B cell (primary cell): ENCODE data around the gene GOLPH3. TPM values are rescaled to one million over a fixed set of nuclear protein-coding genes. Genes with fewer than 3 reads are reported as not detected.

Source experiments
- ATAC-seq: fragments of 200-7000 bp; cut with Tn5 transposase; one replicate; pipeline ENCODE4 v1.10.0; 2021; ENCODE audit warnings: low read depth, mild to moderate bottlenecking, moderate number of reproducible peaks, moderate library complexity
- CTCF ChIA-PET: fragments of 350-600 bp; sonication (Branson Sonifier 250); formaldehyde crosslinking; loops from one replicate; lab custom pipeline; 2021; ENCODE audit warnings: antibody characterized with exemption, inconsistent platforms; lab: Charles Lee
- POLR2A ChIA-PET: fragments of 350-600 bp; sonication (Branson Sonifier 250); formaldehyde crosslinking; loops from one replicate; lab custom pipeline; 2021; ENCODE audit warnings: antibody characterized with exemption; lab: Charles Lee
- DNase-seq: peaks from one replicate; pipeline ENCODE4 v3.0.0; 2013
- H2AFZ ChIP-seq: 2 replicates; pipeline ENCODE4 v1.6.1; 2012; ENCODE audit warnings: mild to moderate bottlenecking, low read depth, low read length; ENCODE audit not compliant: insufficient read depth, poor library complexity, severe bottlenecking
- H3K27ac ChIP-seq, 2 donors: 1 replicate in 1 of 2; 2 replicates in 1 of 2; pipeline ENCODE4 v1.5.1; 2012 to 2013; ENCODE audit warnings: low read length in 2 of 2, mild to moderate bottlenecking in 2 of 2, moderate library complexity in 1 of 2
- H3K27me3 ChIP-seq, 4 experiments: fragments of 200-600 bp in 1 of 4; sonication (generic) in 1 of 4; replicated peaks in 1 of 4; 1 replicate in 2 of 4; 2 replicates in 2 of 4; pipeline versions ENCODE4 v1.6.1 to v1.7.0; 2013 to 2016; ENCODE audit warnings: low read length in 3 of 4, mild to moderate bottlenecking in 2 of 4, mixed read lengths in 1 of 4, moderate library complexity in 1 of 4; ENCODE audit not compliant: insufficient read depth in 4 of 4, control insufficient read depth in 3 of 4; ENCODE audit errors: control extremely low read depth in 1 of 4
- H3K36me3 ChIP-seq, 2 experiments: replicated peaks in 1 of 2; 1 replicate in 1 of 2; 2 replicates in 1 of 2; pipeline versions ENCODE4 v1.6.1 to v1.7.1; 2013; ENCODE audit warnings: low read length in 1 of 2; ENCODE audit not compliant: insufficient read depth in 2 of 2, control insufficient read depth in 1 of 2; ENCODE audit errors: control extremely low read depth in 1 of 2, extremely low read depth in 1 of 2
- H3K4me1 ChIP-seq, 2 donors: fragments of 200-600 bp in 1 of 2; sonication (generic) in 1 of 2; 1 replicate in 1 of 2; 2 replicates in 1 of 2; pipeline versions ENCODE4 v1.5.1 to v1.6.1; 2013 to 2017; ENCODE audit warnings: low read length in 2 of 2; ENCODE audit not compliant: control insufficient read depth in 2 of 2, insufficient read depth in 2 of 2
- H3K4me2 ChIP-seq: replicated peaks from 2 replicates; pipeline ENCODE3; 2012; ENCODE audit warnings: mild to moderate bottlenecking, low read depth, low read length; ENCODE audit not compliant: poor library complexity, severe bottlenecking
- H3K4me3 ChIP-seq, 5 experiments: fragments of 200-600 bp in 1 of 5; sonication (generic) in 1 of 5; 1 replicate in 3 of 5; 2 replicates in 2 of 5; pipeline versions ENCODE4 v1.5.1 to v1.7.0; 2011 to 2016; ENCODE audit warnings: low read length in 4 of 5, mild to moderate bottlenecking in 4 of 5, low read depth in 2 of 5, control low read depth in 1 of 5, moderate library complexity in 1 of 5; ENCODE audit not compliant: insufficient read depth in 1 of 5; ENCODE audit errors: control extremely low read depth in 1 of 5, extremely low read depth in 1 of 5
- H3K79me2 ChIP-seq: fragments of 200-600 bp; sonication (generic); one replicate; pipeline ENCODE4 v1.6.0; 2016; ENCODE audit warnings: low read length; ENCODE audit not compliant: control insufficient read depth, insufficient read depth
- H3K9ac ChIP-seq: fragments of 200-600 bp; sonication (generic); 2 replicates; pipeline ENCODE4 v1.6.1; 2017; ENCODE audit warnings: mild to moderate bottlenecking, low read length, moderate library complexity
- H3K9me3 ChIP-seq, 3 donors: one replicate each; pipeline versions ENCODE4 v1.6.1 to v1.7.1; 2013; ENCODE audit warnings: low read length in 2 of 3; ENCODE audit not compliant: control insufficient read depth in 2 of 3, insufficient read depth in 1 of 3; ENCODE audit errors: control extremely low read depth in 1 of 3
- H4K20me1 ChIP-seq: 2 replicates; pipeline ENCODE4 v1.6.0; 2012; ENCODE audit warnings: mild to moderate bottlenecking, low read length; ENCODE audit not compliant: insufficient read depth, control insufficient read depth, poor library complexity, severe bottlenecking
- H3K27ac Mint-ChIP-seq: one replicate; pipeline ENCODE4 v1.8.0; 2021; ENCODE audit warnings: mixed read lengths
- H3K27me3 Mint-ChIP-seq: one replicate; pipeline ENCODE4 v1.8.0; 2021; ENCODE audit warnings: mixed read lengths
- H3K4me1 Mint-ChIP-seq: one replicate; pipeline ENCODE4 v1.8.0; 2021; ENCODE audit warnings: mixed read lengths
- H3K4me3 Mint-ChIP-seq: one replicate; pipeline ENCODE4 v1.8.0; 2021; ENCODE audit warnings: mixed read lengths
- H3K9me3 Mint-ChIP-seq: one replicate; pipeline ENCODE4 v1.8.0; 2022; ENCODE audit warnings: mixed read lengths; ENCODE audit not compliant: insufficient read depth
- CTCF ChIP-seq: fragments of 200-600 bp; IDR thresholded peaks from one replicate; pipeline ENCODE4 v1.8.0; 2022; ENCODE audit warnings: antibody characterized with exemption, mild to moderate bottlenecking
- EZH2 ChIP-seq: IDR thresholded peaks from 2 replicates; pipeline ENCODE4 v1.6.1; 2012; ENCODE audit warnings: borderline replicate concordance, low read depth, mild to moderate bottlenecking, moderate library complexity, low read length; ENCODE audit not compliant: insufficient read depth, poor library complexity, severe bottlenecking
- WGBS: methylation state at CpG from one replicate; pipeline ENCODE4 v1.1.5; 2013; ENCODE audit warnings: missing lambda C conversion rate; ENCODE audit not compliant: insufficient coverage; 5-methylcytosine and 5-hydroxymethylcytosine counted together
- intact Hi-C: fragments of 100-400 bp; cut with micrococcal nuclease; formaldehyde crosslinking; loops from one replicate; pipeline ENCODE4 v1.10.0; 2022
- polyA plus RNA-seq: library from polyadenylated mRNA; depleted of rRNA; stranded (reverse); fragments of >200 nt; gene quantifications from 2 replicates; pipeline ENCODE4 v1.2.3, GENCODE V29; 2012
- total RNA-seq, 2 donors: library from RNA; stranded (reverse); fragments of 120-200 nt in 1 of 2; gene quantifications; 1 replicate in 1 of 2; 2 replicates in 1 of 2; pipeline versions ENCODE4 v1.2.3 to v1.2.4, GENCODE V29; 2013 to 2022

Gene GOLPH3
- total and polyA plus RNA-seq, 2 donors (not counting 1 experiment from before 2014, with no cell fraction given), result 16.2 to 62.6 TPM

DNA sequence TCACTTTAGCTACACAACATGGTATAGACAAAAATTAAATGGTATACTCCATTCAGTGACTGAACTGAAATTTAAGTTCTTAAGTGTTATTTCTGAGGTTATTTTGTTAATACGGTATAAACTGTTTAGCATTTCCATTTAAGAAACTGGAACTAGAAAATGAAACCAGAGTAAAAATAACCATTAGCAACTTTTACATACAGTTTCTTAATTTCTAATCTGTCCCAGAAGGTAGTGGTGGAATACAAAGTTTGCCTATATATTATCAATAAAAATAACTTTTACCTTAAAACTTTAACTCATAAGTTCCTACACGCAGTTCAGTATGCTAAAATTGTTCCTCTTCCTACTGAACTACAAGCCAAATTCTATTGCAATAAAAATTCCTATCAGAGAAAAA is 10.3 kb downstream of the GOLPH3 start:
- H2AFZ ChIP-seq, result no peak overlapping the region
- H3K79me2 ChIP-seq, result peaks cover 93% of the 10 kb centered on the region
- H3K9ac ChIP-seq, result peak overlapping the region; percentile 43
- ChIA-PET POLR2A (no interaction called here), CTCF (interaction anchor here (0.7 to 2.4 kb wide), 4 partner anchors 15 to 426 kb away, joined by 3 to 6 read pairs (median 4); no protein-coding TSS in a partner anchor)
- no peaks in the 10 kb centered on the region for H3K27me3 Mint-ChIP-seq
- intact Hi-C loops, result no loop called here
- H3K4me2 ChIP-seq, result peak overlapping the region; percentile 59
- peak overlapping the region in 1 of 5 experiments; percentile 11 for H3K4me3 ChIP-seq
- no peak for ATAC-seq
- H3K9me3 Mint-ChIP-seq, result no peaks in the 10 kb centered on the region
- H4K20me1 ChIP-seq, result peaks cover 41% of the 10 kb centered on the region
- DNase-seq, result no peak
- peaks cover 45% of the 10 kb centered on the region for H3K4me1 Mint-ChIP-seq
- H3K36me3 ChIP-seq, result peaks cover 3 to 23% of the 10 kb centered on the region in 2 experiments
- no peaks in the 10 kb centered on the region for H3K9me3 ChIP-seq
- no peaks in the 10 kb centered on the region for H3K27me3 ChIP-seq
- no peak overlapping the region for H3K27ac Mint-ChIP-seq
- no CpG with 5 or more reads among the region's 2 CpGs for WGBS
- TF ChIP-seq EZH2, result no peak
- TF ChIP-seq CTCF, result no peak
- H3K4me3 Mint-ChIP-seq, result peak overlapping the region; percentile 20
- peak overlapping the region in 1 of 2 donors; percentile 53 for H3K27ac ChIP-seq
- peaks cover 20 to 22% of the 10 kb centered on the region in 2 donors for H3K4me1 ChIP-seq

DNA sequence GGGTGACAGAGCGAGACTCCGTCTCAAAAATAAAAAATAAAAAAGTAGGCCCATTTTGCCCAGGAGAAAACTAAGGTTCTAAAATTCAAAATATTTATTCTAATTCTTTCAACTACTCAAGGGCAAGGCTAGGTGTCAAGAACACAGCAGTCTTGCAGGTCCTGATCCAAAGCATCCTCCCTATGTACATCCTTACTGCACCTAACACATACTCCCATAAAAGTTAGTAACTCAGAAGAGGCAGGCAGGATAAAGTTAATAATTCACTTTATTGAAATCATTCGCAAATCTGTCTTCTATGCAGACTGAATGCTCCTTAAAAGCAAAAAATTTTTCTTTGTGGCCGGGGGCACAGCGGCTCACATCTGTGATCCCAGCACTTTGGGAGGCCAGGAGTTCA is 11.1 kb downstream of the GOLPH3 start:
- 100% methylated on average over 5 of the region's 5 CpGs for WGBS
- H3K36me3 ChIP-seq, result peaks cover 4 to 20% of the 10 kb centered on the region in 2 experiments
- no peak overlapping the region for H3K9ac ChIP-seq
- H3K27ac ChIP-seq, result peak overlapping the region in 1 of 2 donors; percentile 6
- H2AFZ ChIP-seq, result no peak overlapping the region
- Mint-ChIP-seq H3K4me3 (no peak overlapping the region), H3K9me3 (no peaks in the 10 kb centered on the region), H3K27me3 (no peaks in the 10 kb centered on the region), H3K27ac (no peak overlapping the region), H3K4me1 (peaks cover 37% of the 10 kb centered on the region)
- no peak for DNase-seq
- H4K20me1 ChIP-seq, result peaks cover 47% of the 10 kb centered on the region
- CTCF ChIA-PET, result interaction anchor here (0.9 kb wide), 1 partner anchor 427 kb away, joined by 3 read pairs; no protein-coding TSS in a partner anchor
- H3K79me2 ChIP-seq, result peaks cover 93% of the 10 kb centered on the region
- TF ChIP-seq CTCF (no peak), EZH2 (no peak)
- H3K4me3 ChIP-seq, result no peak overlapping the region
- H3K9me3 ChIP-seq, result no peaks in the 10 kb centered on the region
- intact Hi-C loops, result no loop called here
- peaks cover 20 to 22% of the 10 kb centered on the region in 2 donors for H3K4me1 ChIP-seq
- POLR2A ChIA-PET, result no interaction called here
- no peak for ATAC-seq
- H3K4me2 ChIP-seq, result peak overlapping the region; percentile 59
- no peaks in the 10 kb centered on the region for H3K27me3 ChIP-seq
